ENCODE measurements around the gene IL1A. TPM values are rescaled to one million over a fixed set of nuclear protein-coding genes. Genes with fewer than 3 reads are reported as not detected.

The IL1A gene
- total RNA-seq, 6 donors from 2014 or later, result 2.5 to 4.7 (median 3.0) TPM; not detected in 3

DNA sequence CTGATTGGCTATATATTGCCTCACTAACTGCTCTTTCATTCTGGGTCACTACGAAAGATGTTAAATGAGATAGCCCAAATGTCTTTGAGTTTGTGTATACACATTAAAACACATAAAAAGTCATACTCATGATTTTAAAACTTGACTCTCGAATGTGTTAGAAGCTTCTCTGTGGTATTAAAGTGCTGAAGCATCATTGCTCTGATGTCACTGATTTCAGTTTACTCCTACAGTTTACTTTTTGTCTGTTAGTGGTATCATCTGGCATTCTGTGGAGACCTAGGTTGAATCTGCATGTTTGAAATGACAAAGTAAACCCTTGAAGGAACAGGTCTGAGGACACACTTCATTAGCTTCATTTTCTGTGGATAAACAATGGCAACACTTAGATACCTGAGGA lies 52.8 kb downstream of the IL1A start:
- H3K4me1 ChIP-seq, result peaks cover 5 to 17% (median 14%) of the 10 kb centered on the region in 4 donors
- 82 to 95% methylated on average over 2 of the region's 2 CpGs for WGBS, 2 donors
- H3K9me3 ChIP-seq, result no peaks in the 10 kb centered on the region
- TF ChIP-seq, protein P1, sequence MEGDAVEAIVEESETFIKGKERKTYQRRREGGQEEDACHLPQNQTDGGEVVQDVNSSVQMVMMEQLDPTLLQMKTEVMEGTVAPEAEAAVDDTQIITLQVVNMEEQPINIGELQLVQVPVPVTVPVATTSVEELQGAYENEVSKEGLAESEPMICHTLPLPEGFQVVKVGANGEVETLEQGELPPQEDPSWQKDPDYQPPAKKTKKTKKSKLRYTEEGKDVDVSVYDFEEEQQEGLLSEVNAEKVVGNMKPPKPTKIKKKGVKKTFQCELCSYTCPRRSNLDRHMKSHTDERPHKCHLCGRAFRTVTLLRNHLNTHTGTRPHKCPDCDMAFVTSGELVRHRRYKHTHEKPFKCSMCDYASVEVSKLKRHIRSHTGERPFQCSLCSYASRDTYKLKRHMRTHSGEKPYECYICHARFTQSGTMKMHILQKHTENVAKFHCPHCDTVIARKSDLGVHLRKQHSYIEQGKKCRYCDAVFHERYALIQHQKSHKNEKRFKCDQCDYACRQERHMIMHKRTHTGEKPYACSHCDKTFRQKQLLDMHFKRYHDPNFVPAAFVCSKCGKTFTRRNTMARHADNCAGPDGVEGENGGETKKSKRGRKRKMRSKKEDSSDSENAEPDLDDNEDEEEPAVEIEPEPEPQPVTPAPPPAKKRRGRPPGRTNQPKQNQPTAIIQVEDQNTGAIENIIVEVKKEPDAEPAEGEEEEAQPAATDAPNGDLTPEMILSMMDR (IDR thresholded peaks at IDR 0.05), result no peak
- TF ChIP-seq POLR2AphosphoS5 (IDR thresholded peaks at IDR 0.05) (no peak), EP300 (IDR thresholded peaks at IDR 0.05) (no peak), POLR2A (IDR thresholded peaks at IDR 0.05) (no peak)
- no peaks in the 10 kb centered on the region for H3K36me3 ChIP-seq
- H3K27me3 ChIP-seq, result no peaks in the 10 kb centered on the region
- H3K27ac ChIP-seq, result no peak overlapping the region
- DNase-seq (no peak), ATAC-seq (ENCODE audit: low FRiP score in 2 of 2) (no peak)
- no peak overlapping the region for H3K4me3 ChIP-seq

DNA sequence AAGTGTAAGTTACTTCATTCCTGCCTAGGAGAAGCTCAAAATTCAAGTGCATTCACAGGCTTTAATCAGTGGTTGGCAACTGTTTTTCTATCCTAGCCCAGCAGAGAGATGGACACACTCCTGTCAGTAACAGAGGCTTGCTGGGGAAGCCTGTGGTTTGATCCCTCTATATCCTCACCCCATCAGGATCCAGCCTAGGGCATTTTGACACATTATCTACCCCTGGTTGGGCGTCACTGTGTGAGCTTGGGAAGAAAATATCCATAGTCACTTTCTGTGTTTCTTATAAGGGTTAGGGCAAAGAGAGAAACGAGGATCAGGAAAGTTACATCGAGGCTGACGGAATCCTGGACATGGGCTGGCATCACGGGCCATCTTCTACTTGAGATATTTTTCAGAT lies 53.5 kb downstream of the IL1A start:
- Histone ChIP-seq H3K9me3 (no peaks in the 10 kb centered on the region), H3K36me3 (no peaks in the 10 kb centered on the region), H3K27ac (no peak overlapping the region), H3K27me3 (no peaks in the 10 kb centered on the region), H3K4me1 (peaks cover 7 to 20% (median 15%) of the 10 kb centered on the region in 4 donors), H3K4me3 (no peak overlapping the region)
- DNase-seq (no peak), ATAC-seq (ENCODE audit: low FRiP score in 2 of 2) (no peak)
- 86 to 89% methylated on average over 5 of the region's 5 CpGs for WGBS, 2 donors
- TF ChIP-seq, protein P1 (IDR thresholded peaks at IDR 0.05), result no peak
- no peak for TF ChIP-seq POLR2A (IDR thresholded peaks at IDR 0.05)
- TF ChIP-seq POLR2AphosphoS5 (IDR thresholded peaks at IDR 0.05), result no peak
- TF ChIP-seq EP300 (IDR thresholded peaks at IDR 0.05), result no peak

DNA sequence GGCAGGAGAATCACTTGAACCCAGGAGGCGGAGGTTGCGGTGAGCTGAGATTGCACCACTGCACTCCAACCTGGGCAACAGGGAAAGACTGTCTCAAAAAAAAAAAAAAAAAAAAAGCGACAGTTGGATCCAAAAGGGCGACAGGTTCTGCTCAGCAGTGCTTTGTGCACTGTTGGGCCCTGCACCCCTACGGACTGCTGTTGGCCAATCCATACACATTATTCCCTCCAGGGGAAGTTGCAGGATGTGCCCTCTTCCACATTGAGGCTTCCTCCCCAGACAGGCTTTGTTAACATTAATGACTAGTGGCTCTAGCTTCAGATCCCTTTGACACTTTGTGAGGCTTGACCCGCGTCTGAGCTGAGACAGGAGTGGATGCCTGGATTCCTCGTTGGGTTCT lies 54.1 kb downstream of the IL1A start:
- H3K27me3 ChIP-seq, result no peaks in the 10 kb centered on the region
- H3K4me3 ChIP-seq, result no peak overlapping the region
- no peaks in the 10 kb centered on the region for H3K9me3 ChIP-seq
- no peaks in the 10 kb centered on the region for H3K36me3 ChIP-seq
- no peak overlapping the region for H3K27ac ChIP-seq
- TF ChIP-seq, protein P1 (IDR thresholded peaks at IDR 0.05), result no peak
- no peak for TF ChIP-seq POLR2AphosphoS5 (IDR thresholded peaks at IDR 0.05)
- no peak for TF ChIP-seq EP300 (IDR thresholded peaks at IDR 0.05)
- TF ChIP-seq POLR2A (IDR thresholded peaks at IDR 0.05), result no peak
- H3K4me1 ChIP-seq, result peaks cover 7 to 20% (median 15%) of the 10 kb centered on the region in 4 donors
- WGBS, 2 donors, result 74 to 83% methylated on average over 8 of the region's 8 CpGs
- DNase-seq, result no peak
- ATAC-seq (ENCODE audit: low FRiP score in 2 of 2), result no peak

DNA sequence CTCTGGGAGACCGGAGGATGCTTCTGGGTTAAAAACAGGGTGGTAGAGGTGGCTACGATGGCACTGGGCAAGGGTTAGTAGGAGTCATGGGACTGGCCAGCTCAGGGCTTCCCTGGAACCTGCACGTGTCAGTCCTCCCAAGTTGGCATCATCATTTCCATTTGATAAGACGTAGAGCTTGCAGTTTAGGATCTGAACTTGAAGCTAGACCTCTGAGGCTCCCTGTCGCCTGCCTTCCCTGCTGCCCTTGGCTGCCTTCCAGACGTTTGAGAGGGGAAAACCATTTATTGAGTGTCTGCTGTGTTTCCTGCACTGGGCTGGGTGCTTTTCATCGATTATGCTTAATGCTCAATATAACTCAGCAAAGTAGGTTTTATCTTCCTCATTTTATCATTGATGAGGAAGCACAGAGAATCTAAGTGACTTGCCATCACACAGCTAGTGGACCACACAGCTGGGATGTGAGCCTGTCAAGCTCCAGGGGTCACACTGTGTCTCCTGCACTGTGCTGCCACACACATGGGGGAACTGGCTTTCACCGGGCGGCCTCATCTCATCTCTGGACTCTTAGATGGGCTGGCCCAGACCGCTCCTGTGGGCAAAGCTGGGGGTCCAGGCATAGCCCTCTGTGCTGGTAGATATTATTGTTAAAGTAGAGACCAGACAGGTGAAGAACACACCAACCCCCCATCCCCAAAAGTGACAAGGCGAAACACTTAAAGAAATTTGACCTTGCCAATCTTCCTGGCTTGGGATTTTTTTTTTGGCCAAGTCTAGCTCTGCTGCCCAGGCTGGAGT lies 55.7 kb downstream of the IL1A start:
- Histone ChIP-seq H3K36me3 (no peaks in the 10 kb centered on the region), H3K4me1 (peaks cover 7 to 20% (median 14%) of the 10 kb centered on the region in 4 donors), H3K27me3 (no peaks in the 10 kb centered on the region), H3K9me3 (no peaks in the 10 kb centered on the region), H3K4me3 (no peak overlapping the region), H3K27ac (no peak overlapping the region)
- WGBS, 2 donors, result 47 to 55% methylated on average over 11 of the region's 11 CpGs
- no peak for DNase-seq
- TF ChIP-seq EP300 (IDR thresholded peaks at IDR 0.05), result no peak
- TF ChIP-seq POLR2A (IDR thresholded peaks at IDR 0.05), result no peak
- TF ChIP-seq POLR2AphosphoS5 (IDR thresholded peaks at IDR 0.05), result no peak
- TF ChIP-seq, protein P1 (IDR thresholded peaks at IDR 0.05), result no peak
- ATAC-seq (ENCODE audit: low FRiP score in 2 of 2), result no peak

DNA sequence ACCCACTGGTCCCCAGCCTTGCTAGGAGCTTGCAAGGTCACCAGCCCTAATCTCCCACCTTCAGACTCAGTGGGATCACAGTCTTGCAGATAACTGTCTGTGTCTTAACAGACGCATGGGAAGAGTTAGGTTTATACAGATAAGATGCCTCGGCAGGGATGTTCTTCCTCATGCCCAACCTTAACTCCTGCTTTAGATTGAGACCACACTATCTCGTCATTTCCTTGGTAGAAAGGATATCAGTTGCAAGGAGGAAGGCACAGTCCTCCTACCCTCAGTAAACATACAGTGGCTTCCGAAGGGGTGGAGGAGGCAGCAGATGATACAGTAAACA lies 56.3 kb downstream of the IL1A start:
- Histone ChIP-seq H3K36me3 (no peaks in the 10 kb centered on the region), H3K9me3 (no peaks in the 10 kb centered on the region), H3K4me3 (no peak overlapping the region), H3K27me3 (no peaks in the 10 kb centered on the region), H3K4me1 (peaks cover 7 to 20% (median 14%) of the 10 kb centered on the region in 4 donors), H3K27ac (no peak overlapping the region)
- WGBS, 2 donors, result 57 to 59% methylated on average over 4 of the region's 4 CpGs
- TF ChIP-seq POLR2A (IDR thresholded peaks at IDR 0.05) (no peak), EP300 (IDR thresholded peaks at IDR 0.05) (no peak), POLR2AphosphoS5 (IDR thresholded peaks at IDR 0.05) (no peak)
- TF ChIP-seq, protein P1 (IDR thresholded peaks at IDR 0.05), result no peak
- ATAC-seq (ENCODE audit: low FRiP score in 2 of 2) (no peak), DNase-seq (no peak)

All from upper lobe of left lung (tissue), 6 donors.